Mesendoderm (in vitro differentiated cells): Measurements from ENCODE around the gene NAP1L5.

Source experiments
- DNase-seq: peaks from one replicate; pipeline ENCODE4 v3.0.0; 2013
- H2AK5ac ChIP-seq: 2 replicates; pipeline ENCODE4 v1.6.1; 2013; ENCODE audit warnings: low read length, inconsistent platforms
- H2BK120ac ChIP-seq: 2 replicates; pipeline ENCODE4 v1.6.1; 2013; ENCODE audit warnings: low read depth, mild to moderate bottlenecking, low read length, moderate library complexity, mixed read lengths
- H2BK15ac ChIP-seq: replicated peaks from 2 replicates; pipeline ENCODE4 v1.6.1; 2013; ENCODE audit warnings: low read depth, mild to moderate bottlenecking, moderate library complexity
- H2BK5ac ChIP-seq: 2 replicates; pipeline ENCODE4 v1.6.1; 2013; ENCODE audit warnings: low read length, inconsistent platforms
- H3K18ac ChIP-seq: 2 replicates; pipeline ENCODE4 v1.6.1; 2013; ENCODE audit warnings: mild to moderate bottlenecking, low read length, mixed read lengths
- H3K23ac ChIP-seq: one replicate; pipeline ENCODE4 v1.6.1; 2013; ENCODE audit warnings: low read length
- H3K27ac ChIP-seq: 2 replicates; pipeline ENCODE4 v1.5.1; 2013; ENCODE audit warnings: low read depth, mild to moderate bottlenecking, inconsistent platforms, low read length, moderate library complexity
- H3K27me3 ChIP-seq: 2 replicates; pipeline ENCODE4 v1.6.1; 2013; ENCODE audit warnings: low read length, control low read depth, mild to moderate bottlenecking, inconsistent platforms; ENCODE audit not compliant: insufficient read depth, poor library complexity
- H3K36me3 ChIP-seq: 2 replicates; pipeline ENCODE4 v1.6.1; 2013; ENCODE audit warnings: low read length, inconsistent platforms; ENCODE audit not compliant: control insufficient read depth, insufficient read depth
- H3K4ac ChIP-seq: one replicate; pipeline ENCODE4 v1.6.1; 2013; ENCODE audit warnings: low read depth, mild to moderate bottlenecking, low read length, moderate library complexity
- H3K4me1 ChIP-seq: 2 replicates; pipeline ENCODE4 v1.6.1; 2013; ENCODE audit warnings: low read depth, low read length, inconsistent platforms; ENCODE audit not compliant: control insufficient read depth
- H3K4me2 ChIP-seq: 2 replicates; pipeline ENCODE4 v1.6.1; 2013; ENCODE audit warnings: low read length
- H3K4me3 ChIP-seq: 2 replicates; pipeline ENCODE4 v1.5.1; 2013; ENCODE audit warnings: mild to moderate bottlenecking, low read length
- H3K56ac ChIP-seq: one replicate; pipeline ENCODE4 v1.6.1; 2013; ENCODE audit warnings: low read length
- H3K79me1 ChIP-seq: 2 replicates; pipeline ENCODE4 v1.6.1; 2013; ENCODE audit warnings: low read length, inconsistent platforms
- H3K79me2 ChIP-seq: 2 replicates; pipeline ENCODE4 v1.6.1; 2013; ENCODE audit warnings: mild to moderate bottlenecking, low read length; ENCODE audit not compliant: control insufficient read depth, insufficient read depth
- H3K9ac ChIP-seq: 2 replicates; pipeline ENCODE4 v1.6.1; 2013; ENCODE audit warnings: low read length, inconsistent platforms
- H4K5ac ChIP-seq: one replicate; pipeline ENCODE4 v1.6.1; 2013; ENCODE audit warnings: low read length
- H4K8ac ChIP-seq: one replicate; pipeline ENCODE4 v1.6.1; 2013; ENCODE audit warnings: low read depth, mild to moderate bottlenecking, control low read depth, low read length, moderate library complexity
- WGBS: extraction: QIAGEN DNeasy Blood & Tissue Kit; methylation state at CpG from one replicate; pipeline ENCODE4 v1.1.7; 2013; ENCODE audit warnings: low lambda C conversion rate, missing lambda C conversion rate; ENCODE audit not compliant: insufficient coverage; ENCODE audit errors: extremely low coverage; 5-methylcytosine and 5-hydroxymethylcytosine counted together

Gene NAP1L5

GRCh38 chr4:88729146-88729760, 31.6 kb upstream of the NAP1L5 start:
- H3K79me1 ChIP-seq, result no peaks in the 10 kb centered on the region
- H4K8ac ChIP-seq, result no peak overlapping the region
- WGBS, result no CpG with 5 or more reads among the region's 6 CpGs
- H3K36me3 ChIP-seq, result no peaks in the 10 kb centered on the region
- no peak overlapping the region for H2BK120ac ChIP-seq
- no peak overlapping the region for H3K9ac ChIP-seq
- H3K79me2 ChIP-seq, result no peaks in the 10 kb centered on the region
- no peak overlapping the region for H2BK15ac ChIP-seq
- H3K4me2 ChIP-seq, result no peak overlapping the region
- no peak overlapping the region for H3K56ac ChIP-seq
- no peaks in the 10 kb centered on the region for H3K27me3 ChIP-seq
- no peak overlapping the region for H3K18ac ChIP-seq
- H3K4me3 ChIP-seq, result no peak overlapping the region
- H2BK5ac ChIP-seq, result no peak overlapping the region
- H3K4me1 ChIP-seq, result no peaks in the 10 kb centered on the region
- no peak overlapping the region for H3K27ac ChIP-seq
- no peak overlapping the region for H4K5ac ChIP-seq
- H2AK5ac ChIP-seq, result no peak overlapping the region
- DNase-seq, result no peak
- H3K23ac ChIP-seq, result no peak overlapping the region
- no peak overlapping the region for H3K4ac ChIP-seq

GRCh38 chr4:88728146-88728545, 30.5 kb upstream of the NAP1L5 start:
- Histone ChIP-seq H3K36me3 (no peaks in the 10 kb centered on the region), H3K27ac (no peak overlapping the region), H2BK5ac (no peak overlapping the region), H3K4me3 (no peak overlapping the region), H4K8ac (no peak overlapping the region), H3K23ac (no peak overlapping the region), H2AK5ac (no peak overlapping the region), H3K79me2 (no peaks in the 10 kb centered on the region), H3K4me1 (no peaks in the 10 kb centered on the region), H2BK15ac (no peak overlapping the region), H3K79me1 (no peaks in the 10 kb centered on the region), H3K18ac (no peak overlapping the region), H3K4ac (no peak overlapping the region), H3K9ac (no peak overlapping the region), H2BK120ac (no peak overlapping the region), H3K56ac (no peak overlapping the region), H4K5ac (no peak overlapping the region), H3K4me2 (no peak overlapping the region), H3K27me3 (no peaks in the 10 kb centered on the region)
- no CpG with 5 or more reads among the region's 6 CpGs for WGBS
- no peak for DNase-seq

GRCh38 chr4:88725986-88726385, 28.4 kb upstream of the NAP1L5 start:
- H3K4me1 ChIP-seq, result no peaks in the 10 kb centered on the region
- H3K23ac ChIP-seq, result no peak overlapping the region
- H4K8ac ChIP-seq, result no peak overlapping the region
- H3K79me2 ChIP-seq, result no peaks in the 10 kb centered on the region
- H3K79me1 ChIP-seq, result no peaks in the 10 kb centered on the region
- H3K56ac ChIP-seq, result no peak overlapping the region
- no peak overlapping the region for H2BK15ac ChIP-seq
- no peak overlapping the region for H3K4me3 ChIP-seq
- no peaks in the 10 kb centered on the region for H3K27me3 ChIP-seq
- H3K9ac ChIP-seq, result no peak overlapping the region
- no peak overlapping the region for H3K27ac ChIP-seq
- no peak overlapping the region for H2BK120ac ChIP-seq
- no peak overlapping the region for H2AK5ac ChIP-seq
- H2BK5ac ChIP-seq, result no peak overlapping the region
- H4K5ac ChIP-seq, result no peak overlapping the region
- no peak overlapping the region for H3K4ac ChIP-seq
- no peak overlapping the region for H3K4me2 ChIP-seq
- no peak for DNase-seq
- no CpG with 5 or more reads among the region's 2 CpGs for WGBS
- H3K18ac ChIP-seq, result no peak overlapping the region
- H3K36me3 ChIP-seq, result no peaks in the 10 kb centered on the region

- WGBS, result no CpG with 5 or more reads among the region's 4 CpGs
- Histone ChIP-seq H3K79me2 (no peaks in the 10 kb centered on the region), H3K79me1 (no peaks in the 10 kb centered on the region), H3K18ac (no peak overlapping the region), H3K4ac (no peak overlapping the region), H2AK5ac (no peak overlapping the region), H3K23ac (no peak overlapping the region), H4K5ac (no peak overlapping the region), H4K8ac (no peak overlapping the region), H3K27me3 (no peaks in the 10 kb centered on the region), H3K4me2 (no peak overlapping the region), H2BK5ac (no peak overlapping the region), H3K36me3 (no peaks in the 10 kb centered on the region), H2BK15ac (no peak overlapping the region), H3K4me3 (no peak overlapping the region), H3K56ac (no peak overlapping the region), H3K9ac (no peak overlapping the region), H3K27ac (no peak overlapping the region), H3K4me1 (no peaks in the 10 kb centered on the region), H2BK120ac (no peak overlapping the region)
- peak; percentile 10 for DNase-seq
Observed at GRCh38 chr4:88725143-88725542, 27.5 kb upstream of the NAP1L5 start.

- Histone ChIP-seq H3K4me1 (no peaks in the 10 kb centered on the region), H2BK120ac (no peak overlapping the region), H3K4me2 (no peak overlapping the region), H4K8ac (no peak overlapping the region), H3K9ac (no peak overlapping the region), H3K27me3 (no peaks in the 10 kb centered on the region), H3K18ac (no peak overlapping the region), H3K36me3 (no peaks in the 10 kb centered on the region), H2BK15ac (no peak overlapping the region), H3K56ac (no peak overlapping the region), H2BK5ac (no peak overlapping the region), H3K79me2 (no peaks in the 10 kb centered on the region), H4K5ac (no peak overlapping the region), H3K27ac (no peak overlapping the region), H3K23ac (no peak overlapping the region), H2AK5ac (no peak overlapping the region), H3K4ac (no peak overlapping the region), H3K79me1 (no peaks in the 10 kb centered on the region), H3K4me3 (no peak overlapping the region)
- WGBS, result no CpG with 5 or more reads among the region's 2 CpGs
- no peak for DNase-seq
Observed at GRCh38 chr4:88724406-88724805, 26.8 kb upstream of the NAP1L5 start.

GRCh38 chr4:88722828-88723227, 25.2 kb upstream of the NAP1L5 start:
- no CpG with 5 or more reads among the region's 2 CpGs for WGBS
- H3K27me3 ChIP-seq, result no peaks in the 10 kb centered on the region
- H3K4ac ChIP-seq, result no peak overlapping the region
- no peak overlapping the region for H2BK120ac ChIP-seq
- H3K36me3 ChIP-seq, result no peaks in the 10 kb centered on the region
- no peak for DNase-seq
- H4K5ac ChIP-seq, result no peak overlapping the region
- no peaks in the 10 kb centered on the region for H3K79me2 ChIP-seq
- H2AK5ac ChIP-seq, result no peak overlapping the region
- H3K4me3 ChIP-seq, result no peak overlapping the region
- no peaks in the 10 kb centered on the region for H3K4me1 ChIP-seq
- H4K8ac ChIP-seq, result no peak overlapping the region
- H3K79me1 ChIP-seq, result no peaks in the 10 kb centered on the region
- no peak overlapping the region for H3K9ac ChIP-seq
- H2BK15ac ChIP-seq, result no peak overlapping the region
- no peak overlapping the region for H3K18ac ChIP-seq
- H3K27ac ChIP-seq, result no peak overlapping the region
- H3K56ac ChIP-seq, result no peak overlapping the region
- H3K4me2 ChIP-seq, result no peak overlapping the region
- no peak overlapping the region for H3K23ac ChIP-seq
- no peak overlapping the region for H2BK5ac ChIP-seq
